LHCN-M2 (cell line): Measurements from ENCODE around the gene WNT3A. TPM values are rescaled to one million over a fixed set of nuclear protein-coding genes. Genes with fewer than 3 reads are reported as not detected.

Experiments used
- DNase-seq: peaks from one replicate; pipeline ENCODE4 v3.0.0-alpha.2; 2012; ENCODE audit warnings: low read depth
- total RNA-seq: library from RNA; depleted of rRNA; stranded (reverse); fragments of >200 nt; gene quantifications from 2 replicates; pipeline ENCODE4 v1.2.3, GENCODE V29; 2014

WNT3A gene
- total RNA-seq, 1 experiment from 2014 or later: not detected

DNA sequence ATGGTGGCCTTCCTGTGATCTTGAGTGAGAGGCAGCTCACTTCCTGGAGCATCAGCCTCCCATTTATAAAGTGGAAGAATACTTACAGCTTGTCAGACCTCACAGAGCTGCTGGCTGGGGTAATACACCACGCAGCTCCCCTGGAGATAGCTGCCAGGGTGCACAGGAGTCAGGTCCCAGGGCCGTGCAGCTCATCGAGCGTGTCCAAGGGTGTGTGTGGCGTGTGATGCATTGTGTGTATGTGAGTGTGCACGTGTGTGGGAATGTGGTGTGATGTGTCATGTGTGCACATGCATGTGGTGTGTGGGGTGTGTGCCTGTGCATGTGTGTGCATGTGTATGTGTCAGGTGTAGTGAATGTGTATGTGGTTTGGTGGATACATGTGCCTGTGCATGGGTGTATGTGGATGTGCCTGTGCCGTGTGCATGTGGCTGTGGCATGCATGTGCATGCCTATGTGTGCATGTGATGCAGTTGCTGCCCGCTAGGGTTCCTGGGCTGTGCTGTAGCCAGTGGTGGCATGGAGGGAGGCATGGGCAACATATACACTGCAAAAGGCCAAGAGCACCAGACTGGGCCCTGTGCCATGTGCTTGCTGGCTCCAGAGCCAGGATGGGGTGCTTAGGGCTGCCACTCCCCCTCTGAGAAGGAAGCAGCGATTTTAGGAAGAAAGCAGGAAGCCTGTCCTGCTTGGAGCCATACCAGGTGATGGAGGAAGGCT lies 24.6 kb downstream of the WNT3A start:
- no peak for DNase-seq

DNA sequence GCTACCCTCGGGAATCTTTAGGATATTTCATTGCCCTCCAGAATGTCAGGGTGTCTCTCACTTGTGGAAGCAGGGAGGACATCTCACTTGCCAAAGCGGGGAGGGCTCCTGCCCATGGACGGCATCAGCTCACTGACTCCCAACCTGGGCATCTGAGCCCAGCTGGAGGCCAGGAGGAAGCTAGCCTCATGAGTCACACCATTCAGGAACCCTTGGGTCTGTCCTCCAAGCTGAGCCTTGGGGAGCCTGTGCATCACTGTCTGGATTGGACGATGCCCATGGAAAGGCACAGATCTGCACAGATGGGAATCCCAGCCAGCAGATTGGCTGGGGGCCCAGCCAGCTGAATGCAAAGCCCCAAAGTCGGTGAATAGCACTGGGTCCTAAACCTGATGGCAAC lies 25.2 kb downstream of the WNT3A start:
- no peak for DNase-seq

DNA sequence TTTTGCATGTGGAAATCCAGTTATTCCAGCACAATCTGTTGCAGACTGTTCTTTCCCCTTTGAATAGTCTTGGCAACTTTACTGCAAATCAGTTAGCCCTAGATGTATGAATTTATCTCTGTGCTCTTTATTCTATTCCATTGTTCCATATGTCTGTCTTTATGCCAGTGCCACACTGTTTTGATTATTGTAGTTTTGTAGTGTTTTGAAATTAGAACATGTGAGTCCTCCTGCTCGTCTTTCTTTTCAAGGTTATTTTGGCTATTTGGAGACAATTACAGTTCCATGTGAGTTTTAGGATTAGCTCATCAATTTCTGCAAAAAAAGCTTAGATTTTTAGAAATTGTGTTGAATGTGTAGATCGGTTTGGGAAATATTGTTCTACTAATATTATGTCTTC lies 26.6 kb downstream of the WNT3A start:
- no peak for DNase-seq

DNA sequence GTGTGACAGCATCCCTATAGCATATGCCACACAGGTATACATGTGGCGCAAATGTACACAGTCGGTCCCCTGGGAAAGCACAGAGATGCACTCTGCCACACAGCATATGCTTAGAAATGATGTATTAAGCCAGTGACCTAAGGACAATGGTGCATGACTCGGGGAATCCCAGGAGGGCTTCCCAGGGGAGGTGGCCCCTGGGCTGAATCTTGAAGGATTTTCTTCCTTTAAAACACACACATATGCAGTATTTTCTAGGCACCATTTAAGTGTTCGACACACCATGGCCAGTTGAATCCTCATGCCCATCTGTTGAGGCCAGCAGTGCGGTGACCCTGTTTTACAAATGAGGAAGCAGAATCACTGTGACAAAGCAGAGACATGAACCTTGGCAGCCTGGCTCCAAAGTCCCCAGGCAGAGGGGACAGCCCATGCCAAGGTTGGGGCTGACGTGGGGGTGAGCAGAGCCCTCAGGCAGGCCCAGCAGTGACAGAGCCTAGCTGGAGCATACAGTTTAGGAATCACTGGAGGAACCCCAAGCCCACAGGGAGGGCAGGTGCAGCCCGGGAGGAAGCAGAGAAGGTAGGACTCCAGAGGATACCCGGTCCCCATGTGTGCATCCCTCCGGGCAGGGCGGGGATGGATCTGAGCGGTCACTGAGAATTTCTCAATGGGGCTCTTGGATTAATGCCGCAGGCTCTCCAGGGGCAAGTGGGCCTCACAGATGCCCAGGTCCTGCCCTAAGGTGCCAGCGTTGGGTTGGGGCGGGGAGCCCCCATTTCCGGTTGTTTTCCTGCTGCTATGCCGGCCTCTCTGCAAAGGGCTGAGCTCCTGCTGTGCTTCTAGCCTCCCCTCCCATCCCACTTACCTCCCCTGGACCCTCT lies 28.4 kb downstream of the WNT3A start:
- DNase-seq: no peak

DNA sequence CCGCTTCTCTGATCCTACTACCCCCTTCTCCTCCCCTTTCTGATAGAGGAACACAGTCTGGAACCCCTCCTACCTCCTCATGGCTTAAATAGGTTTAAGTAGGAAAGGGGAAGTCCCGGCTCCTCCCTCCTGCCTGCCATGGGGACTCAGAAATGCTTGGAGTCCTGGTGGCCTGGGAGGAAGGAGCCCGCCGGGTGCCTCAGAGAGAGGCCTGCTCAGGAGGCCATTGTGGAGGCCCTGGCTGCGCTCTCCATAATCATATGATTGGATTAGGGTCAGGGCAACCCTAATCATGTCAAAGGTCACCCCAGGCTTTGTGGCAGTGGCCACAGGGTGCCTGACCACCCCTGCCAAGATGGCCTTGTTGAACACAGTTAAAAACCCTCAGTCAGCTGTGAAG lies 29.0 kb downstream of the WNT3A start:
- no peak for DNase-seq

DNA sequence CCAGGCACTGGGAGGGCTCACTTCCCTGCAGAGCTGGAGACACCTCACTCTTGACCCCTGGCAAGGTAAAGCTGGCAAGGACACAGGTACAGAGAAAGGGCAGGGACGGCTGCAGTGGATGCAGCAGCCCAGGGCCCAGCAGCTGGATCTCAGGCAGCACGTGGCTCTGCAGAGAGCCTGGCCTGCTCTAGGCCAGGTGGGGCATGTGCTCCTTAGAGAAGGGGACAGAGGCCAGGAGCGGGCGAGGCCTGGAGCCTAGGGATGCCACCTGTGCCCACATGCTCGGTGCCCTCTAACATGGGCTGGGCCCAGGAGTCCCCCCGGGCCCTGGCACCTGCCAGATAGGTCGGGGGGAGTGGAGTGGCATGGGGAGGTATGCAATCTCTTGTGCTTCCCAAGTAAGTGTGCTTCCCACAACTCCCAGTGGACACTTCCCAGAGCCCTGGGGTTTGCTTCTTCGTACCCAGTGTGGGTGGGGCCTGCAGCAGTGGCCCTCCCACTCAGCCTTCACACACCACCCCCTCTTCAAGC lies 30.0 kb downstream of the WNT3A start:
- DNase-seq: no peak

DNA sequence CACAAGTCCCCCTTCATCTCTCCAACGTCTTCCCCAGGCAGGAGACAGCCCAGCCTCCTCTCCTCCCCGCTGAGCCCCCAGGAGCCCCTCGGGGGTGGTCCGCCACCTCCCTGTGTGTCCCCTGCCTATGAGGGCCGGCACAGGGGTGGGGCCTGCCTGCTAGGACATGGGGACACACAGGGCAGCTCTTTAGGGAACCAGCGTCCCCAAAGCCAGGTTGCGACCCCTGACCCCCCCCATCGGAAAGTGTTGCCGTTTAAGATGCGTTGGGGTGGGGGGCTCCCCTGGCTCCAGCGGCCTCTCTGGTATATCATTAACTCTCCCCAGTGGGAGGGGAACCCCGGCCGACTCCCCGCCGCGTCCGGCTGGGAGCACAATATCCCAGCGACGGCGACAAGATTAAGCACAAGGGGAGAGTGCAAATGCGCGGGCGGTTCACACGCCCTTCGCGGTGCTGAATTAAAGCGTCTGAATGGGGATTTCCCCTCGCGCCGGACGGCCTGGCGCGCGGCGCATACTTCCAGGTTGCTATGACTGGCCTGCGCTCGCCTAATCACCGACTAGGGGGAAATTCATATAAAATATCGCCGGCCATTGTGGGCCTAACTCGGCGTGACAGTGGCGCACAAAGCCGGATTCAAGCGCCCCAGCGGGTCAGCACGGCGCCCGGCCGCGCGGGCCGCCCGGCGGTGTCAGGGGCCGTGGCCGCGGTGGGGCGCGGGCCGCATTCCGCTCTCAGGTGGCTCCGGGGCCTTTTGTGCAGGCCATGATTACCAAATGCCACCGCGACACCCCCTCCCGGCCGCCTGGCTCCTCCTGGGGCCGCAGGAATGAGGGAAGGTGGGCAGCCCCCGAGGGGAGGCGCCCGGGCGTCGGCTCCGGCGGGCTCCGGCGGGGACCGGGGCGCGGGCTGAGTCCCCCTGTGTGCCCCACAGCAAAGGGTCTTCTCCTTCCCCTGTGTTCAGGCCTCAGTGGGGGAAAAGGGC lies 30.9 kb downstream of the WNT3A start:
- DNase-seq: peak; percentile 2

DNA sequence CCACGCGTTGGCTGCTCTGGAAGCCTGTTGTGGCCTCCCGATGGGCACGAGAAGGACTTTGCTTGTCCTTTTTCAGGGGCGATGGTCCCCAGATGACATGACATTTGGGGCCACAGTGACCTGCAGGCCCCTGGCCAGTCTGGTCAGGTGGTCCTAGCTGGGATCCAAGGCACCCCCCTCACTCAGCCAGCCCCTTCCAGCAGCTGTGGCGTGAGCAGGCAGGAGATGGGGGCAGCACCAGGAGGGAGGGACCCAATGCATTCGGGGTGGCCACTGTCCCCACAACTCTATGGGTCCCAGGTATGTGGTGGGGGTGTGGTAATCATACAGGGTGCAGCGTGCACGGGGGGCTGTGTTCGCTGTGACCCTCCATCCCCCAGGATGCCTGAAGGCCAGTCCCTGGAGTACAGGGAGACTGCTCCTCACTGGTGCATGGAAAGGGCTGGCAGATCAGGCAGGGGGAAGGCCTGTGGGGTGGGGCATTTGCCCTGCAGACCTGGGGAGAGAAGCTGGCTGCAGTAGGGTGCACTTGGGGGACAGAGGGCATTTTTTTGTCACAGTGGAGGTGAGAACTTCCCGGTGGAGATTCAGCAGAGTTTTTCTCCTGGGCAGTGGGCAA lies 31.7 kb downstream of the WNT3A start:
- DNase-seq: no peak

DNA sequence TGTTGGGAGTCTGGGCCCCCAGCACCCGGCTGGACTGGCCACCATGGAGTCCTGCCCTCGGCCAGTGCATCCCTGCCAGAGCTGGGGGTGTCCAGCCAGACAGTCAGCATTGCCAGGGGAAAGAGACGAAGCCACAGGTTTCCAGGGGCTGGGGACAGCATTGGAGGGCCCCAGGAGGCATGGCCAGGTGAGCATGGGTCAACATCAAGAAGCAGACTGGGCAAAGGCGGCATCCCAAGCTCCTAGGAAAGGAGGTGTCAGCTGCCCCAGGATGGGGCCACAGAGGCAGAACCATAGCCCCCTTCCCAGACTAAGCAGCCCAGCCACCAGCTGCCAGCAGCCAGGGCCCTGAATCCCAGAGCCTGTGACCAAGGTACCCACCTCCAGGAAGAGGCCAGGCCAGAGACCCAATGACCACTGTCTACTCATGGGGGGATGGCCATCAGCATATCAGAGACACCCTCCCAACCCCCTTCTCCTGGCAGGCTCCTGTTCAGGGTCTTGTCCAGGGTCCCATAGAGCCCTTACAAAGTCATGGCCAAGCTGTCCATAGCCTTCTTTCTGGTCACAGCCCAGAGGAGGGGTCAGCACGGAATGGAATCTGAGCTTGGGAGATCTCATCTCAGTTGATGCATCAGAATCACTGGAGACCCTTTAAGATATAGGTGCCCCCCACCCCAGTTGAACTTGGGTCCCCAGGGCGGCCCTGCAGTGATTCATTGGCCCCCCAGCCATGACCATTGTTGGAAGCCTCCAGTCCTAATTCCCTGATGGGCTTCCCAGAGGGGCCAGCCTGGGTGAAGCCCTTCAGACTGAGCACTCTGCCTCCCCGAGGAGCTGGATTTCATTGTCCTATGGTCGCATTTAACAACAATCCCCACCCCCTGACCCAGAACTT lies 32.5 kb downstream of the WNT3A start:
- no peak for DNase-seq

DNA sequence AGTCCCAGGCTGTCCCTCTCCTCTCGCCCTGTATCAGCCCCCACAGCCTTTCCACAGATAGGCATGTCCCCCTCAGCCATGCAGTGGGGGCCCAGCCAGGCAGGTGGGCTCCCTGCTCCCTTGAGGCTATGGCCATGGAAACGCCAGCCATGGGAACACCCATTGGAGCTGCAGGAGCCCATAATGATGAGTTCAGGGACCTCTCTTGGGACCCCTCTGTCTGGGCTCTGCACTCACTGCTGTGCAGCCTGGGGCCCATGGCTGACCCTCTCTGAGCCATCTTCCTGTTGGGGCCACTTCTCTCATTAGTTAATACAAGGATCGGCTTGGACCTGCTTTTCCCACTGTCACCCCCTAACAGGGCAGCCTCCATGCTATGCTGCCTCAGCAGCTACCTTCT lies 33.2 kb downstream of the WNT3A start:
- no peak for DNase-seq

DNA sequence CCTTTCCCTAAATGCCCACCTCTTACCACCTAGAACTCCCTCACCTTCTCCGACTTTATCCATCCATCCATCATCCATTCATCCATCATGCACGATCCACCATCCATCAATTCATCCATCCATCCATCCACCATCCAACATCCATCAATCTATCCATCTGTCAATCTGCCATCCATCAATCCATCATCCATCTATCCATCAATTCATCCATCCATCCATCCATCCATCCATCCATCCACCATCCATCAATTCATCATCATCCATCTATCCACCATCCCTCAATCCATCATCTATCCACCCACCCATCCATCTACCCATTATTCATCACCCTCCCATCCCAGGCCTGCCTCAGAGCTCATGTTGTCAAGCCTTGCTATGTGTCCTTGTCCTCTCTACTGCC lies 34.5 kb downstream of the WNT3A start:
- DNase-seq: no peak

DNA sequence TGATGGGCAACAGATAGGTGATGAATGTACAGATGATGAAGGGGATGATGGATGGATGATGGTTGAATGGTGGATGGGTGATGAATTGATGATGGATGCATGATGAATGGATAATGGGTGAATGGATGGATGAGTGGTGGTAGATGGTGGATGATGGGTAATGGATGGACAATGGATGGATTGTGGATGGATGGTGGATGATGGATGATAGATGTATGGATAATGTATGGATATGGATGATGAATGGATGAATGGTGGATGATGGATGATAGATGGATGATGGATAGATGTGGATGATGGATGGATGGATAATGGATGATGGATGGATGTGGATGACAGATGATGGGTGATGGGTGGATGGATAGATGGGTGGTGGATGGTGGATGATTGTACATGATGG lies 35.7 kb downstream of the WNT3A start:
- DNase-seq: no peak

DNA sequence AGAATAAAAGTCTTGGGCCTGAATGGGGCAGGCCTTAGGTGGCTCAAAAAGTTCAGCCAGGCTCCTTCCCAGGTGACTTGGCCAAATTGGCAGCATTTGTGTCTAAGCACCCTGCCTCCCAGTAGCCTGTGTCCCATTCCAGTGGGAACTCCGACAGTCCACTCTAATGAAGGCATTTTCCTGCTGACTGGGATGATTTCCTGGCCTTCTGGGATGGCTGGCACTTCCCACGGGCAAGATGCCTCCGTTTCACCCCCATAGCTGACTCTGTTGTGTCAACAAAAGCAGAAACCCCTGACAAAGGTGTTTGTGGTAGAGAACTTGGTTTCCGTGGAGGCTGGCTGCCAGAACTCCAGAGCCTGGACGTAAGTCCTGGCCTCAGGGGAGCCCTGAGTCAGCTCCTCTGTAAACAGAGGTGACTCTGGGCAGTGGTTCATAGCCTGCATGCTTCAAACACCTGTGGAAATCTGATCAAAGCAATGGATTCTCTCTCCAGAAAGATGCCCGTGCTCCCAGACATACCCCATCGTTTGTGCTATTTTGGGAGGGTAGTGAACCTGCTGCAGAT lies 36.6 kb downstream of the WNT3A start:
- DNase-seq: peak; percentile 4

DNA sequence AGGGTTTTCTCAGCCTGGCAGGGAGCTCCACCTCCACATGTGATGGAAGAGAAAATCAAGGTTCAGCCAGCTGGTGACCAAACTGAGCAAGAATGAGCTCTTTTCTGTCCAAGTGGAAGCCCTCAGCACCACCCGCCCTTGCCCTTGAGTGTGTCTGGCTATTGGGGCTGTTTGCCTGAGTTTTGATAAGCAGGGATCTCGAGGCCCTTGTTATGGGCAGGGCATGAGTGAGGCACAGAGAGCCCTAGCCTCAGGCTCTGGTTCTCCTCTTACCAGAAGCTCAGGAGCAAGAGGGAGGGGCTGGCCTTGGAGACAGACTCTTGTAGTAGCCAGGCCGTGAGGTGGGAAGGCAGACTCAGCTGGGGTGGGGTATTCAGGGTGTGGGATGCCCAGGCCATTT lies 38.2 kb downstream of the WNT3A start:
- DNase-seq: no peak

DNA sequence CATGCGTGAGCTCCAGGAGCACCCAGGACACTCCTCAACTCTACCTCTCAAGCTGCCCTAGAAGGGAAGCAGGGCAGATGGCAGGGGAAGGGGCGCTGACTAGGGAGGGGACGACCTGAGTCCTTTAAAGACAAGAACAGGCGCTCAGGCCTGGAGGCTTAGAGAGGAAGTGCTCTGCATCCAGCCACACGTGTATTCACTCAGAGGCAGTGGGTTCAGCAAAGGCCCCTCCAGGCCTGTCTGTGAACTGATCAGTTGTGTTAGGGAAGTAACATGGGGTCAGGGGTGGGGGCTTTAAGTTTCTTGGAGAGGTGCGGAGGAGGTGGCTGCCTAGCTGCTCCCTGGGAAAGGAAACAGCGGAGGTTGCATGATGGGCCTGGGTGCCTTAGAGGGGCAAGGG lies 38.6 kb downstream of the WNT3A start:
- DNase-seq: no peak

DNA sequence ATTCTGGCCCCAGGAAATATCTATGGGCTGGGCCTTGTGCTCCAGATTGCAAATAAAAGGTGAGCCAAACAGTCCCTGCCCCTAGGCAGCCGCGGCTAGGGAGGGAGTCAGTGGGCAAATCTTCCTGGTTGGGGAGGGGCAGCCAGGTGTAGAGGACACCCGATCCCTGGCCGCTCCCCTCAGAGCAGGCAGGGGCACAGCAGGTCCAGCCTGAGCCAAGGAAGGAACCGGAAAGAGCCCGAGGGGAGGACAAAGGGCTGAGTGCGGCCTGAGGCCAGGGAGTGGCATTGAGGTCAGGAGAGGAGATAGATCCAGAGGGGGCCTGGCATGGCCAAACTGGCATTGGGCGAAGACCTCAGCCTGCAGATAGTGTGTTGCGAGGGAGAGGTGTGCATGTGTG lies 39.1 kb downstream of the WNT3A start:
- DNase-seq: no peak

DNA sequence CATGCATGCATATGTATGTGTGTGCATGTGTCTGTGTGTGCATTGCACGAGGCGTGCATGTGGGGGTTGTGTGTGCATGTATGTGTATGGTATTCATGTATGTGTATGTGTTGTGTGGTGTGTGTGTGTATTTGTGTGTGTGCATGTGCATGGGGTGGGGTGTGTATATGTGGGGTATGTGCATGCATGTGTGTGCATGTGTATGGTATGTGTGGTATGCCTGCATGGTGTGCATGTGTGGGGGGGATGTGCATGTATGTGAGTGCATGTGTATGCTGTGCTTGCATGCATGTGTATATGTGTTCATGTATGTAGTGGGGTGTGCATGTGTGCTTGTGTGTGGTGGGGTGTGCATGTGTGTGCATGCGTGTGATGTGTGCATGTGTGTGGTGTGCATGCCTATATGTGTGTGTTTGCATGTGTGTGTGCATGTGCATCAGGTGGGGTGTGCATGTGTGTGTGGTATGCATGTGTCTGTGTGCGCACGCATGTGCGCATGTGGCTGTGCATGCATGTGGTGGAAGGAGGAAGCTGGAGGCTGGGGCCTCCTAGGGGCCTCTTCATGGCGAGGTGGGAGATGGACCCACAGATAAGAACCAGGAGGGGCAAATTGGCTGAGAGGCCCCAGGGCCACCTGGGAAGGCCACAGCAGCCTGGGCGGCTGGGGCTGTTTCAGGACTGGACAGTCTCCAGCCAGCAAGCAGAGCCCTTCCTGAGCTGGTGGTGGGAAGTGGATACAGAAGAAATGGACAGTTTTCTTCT lies 39.8 kb downstream of the WNT3A start:
- DNase-seq: no peak

DNA sequence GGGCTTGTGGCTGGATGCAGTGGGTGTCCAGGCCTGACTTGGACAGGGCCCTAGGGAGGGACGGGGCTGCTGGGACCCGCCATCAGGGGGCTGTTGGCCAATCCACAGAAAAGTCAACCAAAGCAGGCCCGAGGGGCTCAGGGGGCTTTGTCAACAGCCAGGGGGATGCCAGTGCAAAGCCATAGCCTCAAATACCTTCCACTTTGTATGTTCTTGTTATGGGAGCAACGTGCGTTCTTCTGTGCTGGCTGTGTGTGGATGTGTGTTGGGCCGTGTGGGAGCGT lies 40.3 kb downstream of the WNT3A start:
- DNase-seq: no peak

DNA sequence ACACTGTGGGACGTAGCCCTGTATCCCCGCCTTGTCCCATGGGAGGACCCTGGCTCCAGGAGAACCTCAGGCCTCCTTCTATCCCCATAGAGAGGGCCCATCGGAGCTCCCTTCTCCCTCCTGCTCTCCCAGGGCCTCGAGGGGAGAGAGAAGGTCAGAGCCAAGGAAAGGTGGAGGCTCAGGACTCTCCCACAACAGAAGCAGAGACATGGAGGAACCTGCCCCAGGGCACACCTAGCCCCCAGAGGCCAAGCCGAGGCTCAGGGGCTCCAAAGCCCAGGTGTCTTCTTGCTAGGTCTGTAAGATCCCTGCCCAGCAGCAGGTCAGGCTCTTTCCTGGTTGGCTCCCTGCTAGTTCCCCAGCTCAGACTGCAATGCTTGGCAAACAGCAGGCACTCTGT lies 41.3 kb downstream of the WNT3A start:
- no peak for DNase-seq
